T-cell (primary cell): ENCODE measurements around the gene EHBP1L1. TPM values are rescaled to one million over a fixed set of nuclear protein-coding genes. Genes with fewer than 3 reads are reported as not detected.

Source experiments
- ATAC-seq, 4 experiments: fragments of 200-7000 bp in 3 of 4; fragments of 150-1000 bp in 1 of 4; cut with Tn5 transposase; replicated peaks in 1 of 4; 1 replicate in 3 of 4; 2 replicates in 1 of 4; pipeline ENCODE4 v1.10.0; 2021; ENCODE audit warnings: moderate library complexity in 3 of 4, mild to moderate bottlenecking in 2 of 4, moderate number of reproducible peaks in 1 of 4
- CTCF ChIA-PET, 2 donors: fragments of 300-600 bp; sonication (Branson Sonifier 250); formaldehyde crosslinking; loops; one replicate each; lab custom pipeline; 2022; ENCODE audit warnings: antibody characterized with exemption in 2 of 2; lab: Charles Lee
- POLR2A ChIA-PET, 2 donors: fragments of 300-600 bp; sonication (Branson Sonifier 250); formaldehyde crosslinking; loops; one replicate each; lab custom pipeline; 2022; ENCODE audit warnings: antibody characterized with exemption in 2 of 2; lab: Charles Lee
- DNase-seq, 35 experiments: peaks; one replicate each; pipeline versions ENCODE4 v3.0.0 to v3.0.0-alpha.2; 2013 to 2023
- H3K27ac ChIP-seq: one replicate; pipeline ENCODE4 v1.5.1; 2013; ENCODE audit warnings: low read length
- H3K27me3 ChIP-seq, 2 experiments: replicated peaks in 1 of 2; 1 replicate in 1 of 2; 2 replicates in 1 of 2; pipeline versions ENCODE4 v1.6.1 to v1.7.0; 2013; ENCODE audit warnings: low read length in 1 of 2, mixed read lengths in 1 of 2; ENCODE audit not compliant: control insufficient read depth in 2 of 2, insufficient read depth in 2 of 2; ENCODE audit errors: extremely low read depth in 1 of 2
- H3K36me3 ChIP-seq, 2 donors: 1 replicate in 1 of 2; 2 replicates in 1 of 2; pipeline versions ENCODE4 v1.6.1 to v1.7.0; 2013; ENCODE audit warnings: low read length in 1 of 2; ENCODE audit not compliant: control insufficient read depth in 2 of 2, insufficient read depth in 1 of 2; ENCODE audit errors: extremely low read depth in 1 of 2
- H3K4me1 ChIP-seq, 2 experiments: 1 replicate in 1 of 2; 2 replicates in 1 of 2; pipeline versions ENCODE4 v1.6.1 to v1.7.0; 2013; ENCODE audit warnings: low read length in 2 of 2, mixed read lengths in 1 of 2; ENCODE audit not compliant: insufficient read depth in 2 of 2, control insufficient read depth in 1 of 2; ENCODE audit errors: extremely low read depth in 1 of 2
- H3K4me3 ChIP-seq, 2 donors: 1 replicate in 1 of 2; 2 replicates in 1 of 2; pipeline versions ENCODE4 v1.5.1 to v1.7.0; 2013; ENCODE audit warnings: mild to moderate bottlenecking in 2 of 2, low read length in 1 of 2, moderate library complexity in 1 of 2; ENCODE audit not compliant: control insufficient read depth in 1 of 2; ENCODE audit errors: extremely low read depth in 1 of 2
- H3K9me3 ChIP-seq: 2 replicates; pipeline ENCODE4 v1.7.0; 2013
- H3K27ac Mint-ChIP-seq, 2 donors: one replicate each; pipeline ENCODE4 v1.8.0; 2020 to 2021; ENCODE audit warnings: mild to moderate bottlenecking in 2 of 2, mixed read lengths in 2 of 2
- H3K27me3 Mint-ChIP-seq, 2 donors: one replicate each; pipeline ENCODE4 v1.8.0; 2021 to 2022; ENCODE audit warnings: mixed read lengths in 2 of 2
- H3K36me3 Mint-ChIP-seq: one replicate; pipeline ENCODE4 v1.8.0; 2021; ENCODE audit warnings: mixed read lengths
- H3K4me1 Mint-ChIP-seq, 3 donors: one replicate each; pipeline ENCODE4 v1.8.0; 2020 to 2022; ENCODE audit warnings: mixed read lengths in 3 of 3, mild to moderate bottlenecking in 1 of 3
- H3K4me3 Mint-ChIP-seq, 3 donors: one replicate each; pipeline ENCODE4 v1.8.0; 2020 to 2022; ENCODE audit warnings: mild to moderate bottlenecking in 3 of 3, mixed read lengths in 3 of 3, moderate library complexity in 3 of 3
- H3K9me3 Mint-ChIP-seq, 3 donors: one replicate each; pipeline ENCODE4 v1.8.0; 2020 to 2022; ENCODE audit warnings: mixed read lengths in 3 of 3
- WGBS: methylation state at CpG from one replicate; pipeline ENCODE4 v1.1.5; 2013; ENCODE audit warnings: missing lambda C conversion rate; ENCODE audit not compliant: insufficient coverage; 5-methylcytosine and 5-hydroxymethylcytosine counted together
- total RNA-seq, 35 experiments: library from RNA in 6 of 35; stranded (reverse) in 6 of 35; fragments of 120-200 nt in 1 of 35; gene quantifications; one replicate each; pipeline versions ENCODE4 v1.2.1 to v1.2.4 and lab custom pipeline; 2013 to 2026

Gene EHBP1L1
- total RNA-seq, 5 donors from 2014 or later (not counting 1 experiment from before 2014, with no cell fraction given), result 115 to 170 (median 150) TPM

DNA sequence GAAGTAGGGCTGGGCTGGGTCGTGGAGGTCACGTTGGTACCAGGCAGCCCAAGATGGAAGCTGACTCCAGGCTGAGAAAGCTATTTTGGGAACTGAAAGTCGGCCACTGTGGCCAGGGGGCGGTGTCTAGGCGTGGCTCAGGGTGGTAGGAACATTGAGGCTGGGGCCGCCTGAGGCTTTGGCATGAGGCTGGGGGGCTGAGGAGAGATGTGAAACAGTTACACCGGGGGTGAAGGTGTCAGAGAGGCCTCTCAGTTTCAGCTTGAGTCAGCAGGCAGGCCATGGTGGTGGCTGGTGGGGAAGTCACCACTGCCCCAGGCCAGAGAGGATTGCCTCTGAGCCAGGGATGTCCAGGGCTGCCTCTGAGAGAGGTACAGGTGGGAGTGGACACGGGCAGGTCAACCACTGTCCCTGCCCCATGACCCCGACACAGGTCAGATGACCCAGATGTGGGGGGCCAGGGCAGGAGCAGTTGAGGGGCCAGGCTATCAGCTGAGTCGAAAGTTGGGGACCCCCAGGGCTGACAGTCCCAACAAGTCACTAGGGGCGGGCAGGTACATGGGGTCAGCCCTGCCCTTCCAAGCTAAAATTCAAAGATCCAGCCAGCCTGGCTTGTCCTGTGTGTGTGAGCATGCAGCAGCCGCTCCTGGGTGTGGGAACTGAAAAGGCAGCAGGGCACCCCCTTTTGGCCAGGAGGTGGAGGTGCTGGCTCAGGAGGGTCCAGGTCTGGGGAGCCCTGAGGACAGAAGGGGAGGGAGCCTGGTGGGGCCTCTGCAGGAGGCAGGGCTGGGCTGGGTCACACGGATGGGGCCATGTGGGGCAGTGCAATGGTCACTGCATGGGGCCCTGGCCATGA is 12.6 kb downstream of the EHBP1L1 start:
- peaks cover 11% of the 10 kb centered on the region for H3K36me3 Mint-ChIP-seq
- POLR2A ChIA-PET, result no interaction called here
- 15% methylated on average over 12 of the region's 13 CpGs for WGBS
- peaks cover 8 to 58% of the 10 kb centered on the region in 2 donors for H3K36me3 ChIP-seq
- H3K27me3 Mint-ChIP-seq, result no peaks in the 10 kb centered on the region
- H3K4me1 Mint-ChIP-seq, result peaks cover 22 to 29% (median 28%) of the 10 kb centered on the region in 3 donors
- no peak overlapping the region for H3K4me3 ChIP-seq
- H3K27me3 ChIP-seq, result no peaks in the 10 kb centered on the region
- no peaks in the 10 kb centered on the region for H3K9me3 Mint-ChIP-seq
- no peaks in the 10 kb centered on the region for H3K9me3 ChIP-seq
- peak overlapping the region; percentile 60 for H3K27ac ChIP-seq
- DNase-seq (peak; percentile 52 to 87 (median 73)), ATAC-seq (peak; percentile 91 to 93 (median 91))
- CTCF ChIA-PET, result interaction anchor here (0.5 to 1.9 kb wide), 9 partner anchors 11 to 527 kb away, joined by 3 to 8 read pairs (median 4); partner anchors contain the start of gene EHBP1L1 (in 1 of the 2)
- H3K4me1 ChIP-seq, result peaks cover 4 to 31% of the 10 kb centered on the region in 2 experiments
- peak overlapping the region; percentile 82 to 84 for H3K27ac Mint-ChIP-seq
- peak overlapping the region in 1 of 3 donors; percentile 40 for H3K4me3 Mint-ChIP-seq

DNA sequence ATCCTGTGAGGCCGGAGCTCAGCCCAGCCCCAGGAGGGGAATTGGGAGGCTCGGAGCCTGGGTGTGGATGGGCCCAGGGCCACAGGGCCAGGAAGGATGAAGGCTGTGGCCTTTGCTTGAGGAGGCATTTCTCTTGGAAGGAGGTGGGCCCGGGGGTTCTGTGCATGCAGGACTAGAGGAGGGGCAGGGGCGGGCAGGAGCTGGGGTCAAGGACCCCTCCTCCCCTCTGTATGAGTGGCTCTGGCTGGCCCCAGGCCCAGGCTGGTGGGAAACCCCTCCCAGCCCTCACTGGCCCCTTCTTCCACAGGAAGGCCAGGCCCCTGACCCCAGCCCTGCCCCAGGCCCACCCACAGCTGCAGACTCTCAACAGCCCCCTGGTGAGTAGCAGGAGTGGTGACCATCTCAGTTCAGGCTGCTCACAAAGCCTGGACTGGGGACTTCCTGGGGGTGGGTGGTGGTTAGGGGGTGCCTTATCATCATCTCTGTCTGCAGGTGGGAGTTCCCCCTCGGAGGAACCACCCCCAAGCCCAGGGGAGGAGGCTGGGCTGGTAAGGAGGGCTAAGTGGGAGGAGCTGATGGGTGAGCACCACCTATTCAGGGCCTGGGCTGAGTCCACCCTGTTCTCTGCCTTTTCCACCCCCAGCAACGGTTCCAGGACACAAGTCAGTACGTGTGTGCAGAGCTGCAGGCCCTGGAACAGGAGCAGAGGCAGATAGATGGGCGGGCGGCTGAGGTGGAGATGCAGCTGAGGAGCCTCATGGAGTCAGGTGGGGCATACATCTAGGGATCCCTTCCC is 13.8 kb downstream of the EHBP1L1 start:
- Mint-ChIP-seq H3K27me3 (no peaks in the 10 kb centered on the region), H3K4me3 (no peak overlapping the region), H3K4me1 (peaks cover 27 to 34% (median 28%) of the 10 kb centered on the region in 3 donors), H3K27ac (no peak overlapping the region), H3K36me3 (peaks cover 5% of the 10 kb centered on the region), H3K9me3 (no peaks in the 10 kb centered on the region)
- no peaks in the 10 kb centered on the region for H3K27me3 ChIP-seq
- peaks cover 4 to 40% of the 10 kb centered on the region in 2 experiments for H3K4me1 ChIP-seq
- H3K27ac ChIP-seq, result peak overlapping the region; percentile 21
- POLR2A ChIA-PET, result no interaction called here
- peak in 1 of 4 experiments; percentile 40 for ATAC-seq
- DNase-seq, result peak in 8 of 35 experiments; percentile 22 to 57 (median 38)
- H3K36me3 ChIP-seq, result peaks cover 3 to 49% of the 10 kb centered on the region in 2 donors
- 93% methylated on average over 3 of the region's 9 CpGs for WGBS
- no peaks in the 10 kb centered on the region for H3K9me3 ChIP-seq
- CTCF ChIA-PET, result interaction anchor here in 1 of 2 donors (0.8 to 1.0 kb wide), 2 partner anchors 48 to 50 kb away, joined by 3 to 4 read pairs; no protein-coding TSS in a partner anchor
- H3K4me3 ChIP-seq, result no peak overlapping the region

DNA sequence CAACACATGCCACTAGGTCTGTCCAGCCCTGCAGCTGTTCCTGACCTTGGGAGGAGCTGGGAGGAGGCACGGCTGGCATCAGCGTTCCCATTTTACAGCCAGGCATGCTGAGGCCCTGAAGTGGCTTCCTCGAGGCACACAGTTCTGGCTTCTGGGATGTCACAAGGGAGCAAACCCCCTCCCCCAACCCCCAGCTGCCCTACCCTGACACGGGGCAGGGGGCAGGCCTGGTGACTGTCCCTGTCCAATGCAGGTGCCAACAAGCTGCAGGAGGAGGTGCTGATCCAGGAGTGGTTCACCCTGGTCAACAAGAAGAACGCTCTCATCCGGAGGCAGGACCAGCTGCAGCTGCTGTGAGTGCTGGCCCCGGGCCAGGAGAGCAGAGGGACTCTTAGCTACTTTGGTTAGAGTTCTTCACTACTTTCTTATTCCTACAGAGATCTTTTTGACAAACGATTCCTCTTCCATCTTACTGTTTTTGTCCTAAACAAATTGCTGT is 14.4 kb downstream of the EHBP1L1 start:
- H3K4me1 ChIP-seq, result peaks cover 4 to 47% of the 10 kb centered on the region in 2 experiments
- peaks cover 5% of the 10 kb centered on the region for H3K36me3 Mint-ChIP-seq
- POLR2A ChIA-PET, result no interaction called here

DNA sequence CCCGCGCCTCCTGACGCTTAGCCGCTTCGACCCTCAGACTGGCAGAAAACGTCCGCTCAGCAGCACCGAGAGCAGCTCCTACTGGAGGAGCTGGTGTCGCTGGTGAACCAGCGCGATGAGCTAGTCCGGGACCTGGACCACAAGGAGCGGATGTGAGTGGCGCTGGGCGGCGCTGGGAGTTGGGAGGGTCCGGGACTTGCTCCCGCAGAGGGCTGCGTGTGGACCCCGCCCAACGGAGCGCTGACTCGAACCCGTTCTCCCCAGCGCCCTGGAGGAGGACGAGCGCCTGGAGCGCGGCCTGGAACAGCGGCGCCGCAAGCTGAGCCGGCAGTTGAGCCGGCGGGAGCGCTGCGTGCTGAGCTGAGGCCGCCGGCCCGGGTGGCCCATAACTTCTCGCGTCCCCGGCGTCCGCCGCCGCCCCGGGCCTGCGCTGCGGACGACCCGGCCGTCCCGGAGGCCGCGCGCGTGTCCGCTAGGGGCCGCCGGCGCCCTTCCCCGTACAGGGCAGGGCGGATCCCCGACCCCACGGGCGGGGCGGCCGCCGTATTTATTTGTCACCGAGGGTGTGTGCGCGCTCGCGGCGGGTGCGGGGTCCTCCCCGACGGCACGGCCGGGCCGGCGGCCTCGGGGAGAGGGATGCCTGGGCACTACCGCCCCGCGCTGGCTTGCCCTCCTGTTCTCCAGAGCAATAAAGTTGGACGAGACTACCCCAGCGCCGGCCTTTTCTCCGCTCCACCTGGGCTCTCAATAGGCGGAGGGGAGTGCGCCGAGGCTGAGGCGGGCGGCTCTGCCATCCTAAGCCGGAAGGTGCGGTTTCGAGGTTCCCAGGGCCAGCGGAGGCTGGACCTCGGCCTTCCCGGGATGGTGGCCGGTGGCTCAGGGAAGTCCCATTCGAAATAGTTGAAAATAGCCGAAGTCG is 16.3 kb downstream of the EHBP1L1 start:
- Mint-ChIP-seq H3K4me3 (no peak overlapping the region), H3K27me3 (no peaks in the 10 kb centered on the region), H3K36me3 (peaks cover 5% of the 10 kb centered on the region), H3K27ac (no peak overlapping the region), H3K4me1 (peaks cover 25 to 37% (median 31%) of the 10 kb centered on the region in 3 donors), H3K9me3 (no peaks in the 10 kb centered on the region)
- Histone ChIP-seq H3K27me3 (no peaks in the 10 kb centered on the region), H3K4me1 (peaks cover 4 to 49% of the 10 kb centered on the region in 2 experiments), H3K36me3 (peaks cover 3 to 31% of the 10 kb centered on the region in 2 donors), H3K9me3 (no peaks in the 10 kb centered on the region), H3K27ac (no peak overlapping the region), H3K4me3 (no peak overlapping the region)
- ATAC-seq (no peak), DNase-seq (no peak)
- POLR2A ChIA-PET, result no interaction called here
- CTCF ChIA-PET, result interaction anchor here (0.6 to 0.7 kb wide), 4 partner anchors 16 to 621 kb away, joined by 3 to 6 read pairs (median 4); no protein-coding TSS in a partner anchor
- 96% methylated on average over 90 of the region's 106 CpGs for WGBS

More for the DNA sequence above, 14.4 kb downstream of the EHBP1L1 start:
- 71% methylated on average over 4 of the region's 8 CpGs for WGBS
- no peak for ATAC-seq
- Histone ChIP-seq H3K9me3 (no peaks in the 10 kb centered on the region), H3K4me3 (no peak overlapping the region), H3K36me3 (peaks cover 3 to 47% of the 10 kb centered on the region in 2 donors), H3K27me3 (no peaks in the 10 kb centered on the region), H3K27ac (no peak overlapping the region)
- CTCF ChIA-PET, result interaction anchor here in 1 of 2 donors (0.6 kb wide), 1 partner anchor 26 kb away, joined by 3 read pairs; no protein-coding TSS in a partner anchor
- Mint-ChIP-seq H3K4me3 (no peak overlapping the region), H3K9me3 (no peaks in the 10 kb centered on the region), H3K27me3 (no peaks in the 10 kb centered on the region), H3K27ac (peak overlapping the region in 1 of 2 donors; percentile 35), H3K4me1 (peaks cover 32 to 39% (median 34%) of the 10 kb centered on the region in 3 donors)
- no peak for DNase-seq

DNA sequence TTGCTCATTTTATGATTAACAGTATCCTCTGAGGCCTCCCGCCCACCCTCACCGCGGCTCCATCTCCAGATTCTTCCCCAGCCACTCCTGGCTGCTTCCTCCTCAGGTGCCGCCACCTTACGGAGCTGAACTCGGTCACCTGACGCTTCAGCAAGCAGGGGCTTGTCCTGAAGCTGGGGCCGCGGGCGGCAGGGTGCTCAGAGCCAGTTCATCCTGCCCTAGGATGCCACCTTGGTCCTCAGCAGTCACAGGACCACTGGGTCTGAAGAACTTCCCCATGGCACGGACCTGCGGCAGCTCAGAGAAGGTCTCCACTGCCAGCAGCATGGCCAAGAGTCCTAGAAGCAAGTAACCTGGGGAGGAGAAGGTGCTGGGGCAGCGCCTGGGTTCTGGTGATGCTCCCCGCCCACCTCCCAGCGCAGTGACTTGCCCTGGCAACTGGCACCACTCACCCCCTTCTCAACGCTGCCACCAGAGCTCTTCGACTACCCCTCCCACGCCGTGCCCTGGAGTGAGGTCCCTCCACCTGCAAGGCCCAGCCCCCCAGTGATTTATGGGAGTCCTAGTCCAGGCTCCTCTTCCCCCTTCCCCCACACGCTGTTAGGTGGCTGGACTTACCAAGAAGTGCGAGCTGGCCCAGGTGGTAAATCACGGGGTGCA is 17.1 kb downstream of the EHBP1L1 start:
- peaks cover 19 to 29% (median 24%) of the 10 kb centered on the region in 3 donors for H3K4me1 Mint-ChIP-seq
- Histone ChIP-seq H3K4me3 (no peak overlapping the region), H3K27me3 (no peaks in the 10 kb centered on the region), H3K4me1 (peaks cover 4 to 41% of the 10 kb centered on the region in 2 experiments), H3K27ac (no peak overlapping the region), H3K36me3 (peaks cover 8 to 38% of the 10 kb centered on the region in 2 donors), H3K9me3 (no peaks in the 10 kb centered on the region)
- ChIA-PET POLR2A (no interaction called here), CTCF (interaction anchor here (0.5 to 1.6 kb wide), 3 partner anchors 13 to 53 kb away, joined by 5 read pairs; no protein-coding TSS in a partner anchor)
- peaks cover 9% of the 10 kb centered on the region for H3K36me3 Mint-ChIP-seq
- DNase-seq (no peak), ATAC-seq (no peak)
- H3K4me3 Mint-ChIP-seq, result no peak overlapping the region
- no peak overlapping the region for H3K27ac Mint-ChIP-seq
- WGBS, result 85% methylated on average over 15 of the region's 22 CpGs
- H3K9me3 Mint-ChIP-seq, result no peaks in the 10 kb centered on the region
- no peaks in the 10 kb centered on the region for H3K27me3 Mint-ChIP-seq
